Activated naive CD4-positive, alpha-beta T cell treated with anti-CD3 and anti-CD28 coated beads, Interleukin-2, amount 10 ng/mL, durations not matched to agents 7 days and 5 days (primary cell): ENCODE measurements around the gene PGAP2.

Experiments
- CTCF ChIA-PET: fragments of 350-600 bp; sonication (Branson Sonifier 250); formaldehyde crosslinking; loops from one replicate; lab custom pipeline; 2021; ENCODE audit warnings: antibody characterized with exemption; lab: Charles Lee
- DNase-seq: peaks from one replicate; pipeline ENCODE4 v3.0.0-alpha.2; 2020
- H3K27ac Mint-ChIP-seq: one replicate; pipeline ENCODE4 v1.8.0; 2021; ENCODE audit warnings: mild to moderate bottlenecking, moderate library complexity, mixed read lengths
- H3K27me3 Mint-ChIP-seq: one replicate; pipeline ENCODE4 v1.8.0; 2021; ENCODE audit warnings: mild to moderate bottlenecking, mixed read lengths
- H3K36me3 Mint-ChIP-seq: one replicate; pipeline ENCODE4 v1.8.0; 2021; ENCODE audit warnings: mixed read lengths
- H3K4me1 Mint-ChIP-seq: one replicate; pipeline ENCODE4 v1.8.0; 2021; ENCODE audit warnings: mixed read lengths
- H3K4me3 Mint-ChIP-seq: one replicate; pipeline ENCODE4 v1.8.0; 2021; ENCODE audit warnings: mild to moderate bottlenecking, moderate library complexity, mixed read lengths
- H3K9me3 Mint-ChIP-seq: one replicate; pipeline ENCODE4 v1.8.0; 2021; ENCODE audit warnings: mixed read lengths

The PGAP2 gene

DNA sequence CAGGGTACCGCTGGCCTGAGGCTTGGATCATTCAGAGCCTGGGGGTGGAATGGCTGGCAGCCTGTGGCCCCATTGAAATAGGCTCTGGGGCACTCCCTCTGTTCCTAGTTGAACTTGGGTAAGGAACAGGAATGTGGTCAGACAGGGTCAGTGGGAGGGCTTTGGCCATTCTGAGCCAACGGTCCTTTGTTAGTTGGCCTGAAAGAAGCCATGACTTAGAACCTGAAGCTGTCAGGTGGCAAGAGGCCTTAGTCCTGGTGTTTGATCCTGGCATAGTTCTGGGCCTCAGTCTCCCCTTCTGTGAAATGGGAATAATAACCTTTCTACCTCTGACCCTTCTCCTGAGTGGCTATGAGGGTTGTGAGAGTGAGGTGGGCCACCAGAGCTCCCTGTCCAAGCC is 8.3 kb downstream of the PGAP2 start:
- no peaks in the 10 kb centered on the region for H3K27me3 Mint-ChIP-seq
- CTCF ChIA-PET = interaction anchor here (0.6 kb wide), 1 partner anchor 10 kb away, joined by 3 read pairs; no protein-coding TSS in a partner anchor
- no peak for DNase-seq
- peaks cover 3% of the 10 kb centered on the region for H3K36me3 Mint-ChIP-seq
- no peaks in the 10 kb centered on the region for H3K4me1 Mint-ChIP-seq
- H3K27ac Mint-ChIP-seq = no peak overlapping the region
- no peak overlapping the region for H3K4me3 Mint-ChIP-seq
- no peaks in the 10 kb centered on the region for H3K9me3 Mint-ChIP-seq

DNA sequence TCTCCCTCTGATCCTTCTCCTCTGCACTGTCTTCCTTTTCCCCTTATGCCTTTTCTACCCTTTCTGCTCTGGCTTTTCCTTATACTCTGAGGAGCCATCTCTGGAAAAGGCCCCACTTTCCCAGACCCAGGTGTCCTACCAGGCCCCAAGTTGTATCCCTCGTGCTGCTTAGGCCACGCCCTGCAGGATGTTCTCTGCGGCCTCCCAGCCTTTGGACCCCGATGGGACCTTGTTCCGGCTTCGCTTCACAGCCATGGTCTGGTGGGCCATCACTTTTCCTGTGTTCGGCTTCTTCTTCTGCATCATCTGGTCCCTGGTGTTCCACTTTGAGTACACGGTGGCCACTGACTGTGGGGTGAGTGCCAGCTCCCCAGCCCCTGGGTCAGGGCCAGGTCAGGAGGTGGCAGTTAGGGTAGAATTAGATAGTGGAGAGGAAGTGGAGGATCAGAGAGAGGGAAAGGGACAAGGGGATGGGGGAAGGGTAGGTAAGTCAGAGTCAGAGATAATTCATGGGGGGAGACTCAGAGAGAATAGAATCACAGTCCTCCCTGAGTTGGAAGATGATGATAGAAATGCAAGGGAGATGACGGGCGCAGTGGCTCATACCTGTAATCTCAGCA is 8.9 kb downstream of the PGAP2 start:
- CTCF ChIA-PET = interaction anchor here (1.9 to 3.6 kb wide), 2 partner anchors 9 to 255 kb away, joined by 4 to 21 read pairs; partner anchors contain the start of gene PGAP2
- Mint-ChIP-seq H3K27me3 (no peaks in the 10 kb centered on the region), H3K4me1 (no peaks in the 10 kb centered on the region), H3K36me3 (peaks cover 3% of the 10 kb centered on the region), H3K9me3 (no peaks in the 10 kb centered on the region), H3K4me3 (no peak overlapping the region), H3K27ac (no peak overlapping the region)
- DNase-seq = no peak

DNA sequence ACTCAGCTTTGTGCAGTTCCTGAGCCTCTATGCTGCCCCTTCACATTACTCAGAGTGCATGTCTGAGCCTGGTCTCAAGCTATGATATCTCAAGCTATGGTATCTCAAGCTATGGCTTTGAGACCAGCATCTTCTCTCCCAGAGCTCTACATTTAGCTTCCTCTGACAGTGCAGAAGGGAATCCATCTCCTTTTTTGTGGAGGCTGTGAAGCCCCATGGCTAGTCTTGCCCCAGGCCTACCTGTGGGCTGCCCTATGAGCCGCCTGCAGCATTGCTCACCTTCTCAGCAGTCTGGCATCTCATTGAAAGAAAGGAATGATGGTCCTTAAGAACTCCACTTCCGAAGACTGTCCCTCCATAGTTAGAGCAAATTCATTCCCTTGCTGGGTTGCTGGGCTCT is 12.6 kb downstream of the PGAP2 start:
- no peak overlapping the region for H3K27ac Mint-ChIP-seq
- no peak for DNase-seq
- peaks cover 21% of the 10 kb centered on the region for H3K4me1 Mint-ChIP-seq
- peaks cover 24% of the 10 kb centered on the region for H3K36me3 Mint-ChIP-seq
- CTCF ChIA-PET = interaction anchor here (0.6 to 3.6 kb wide), 4 partner anchors 12 to 252 kb away, joined by 3 to 21 read pairs (median 3); partner anchors contain the start of gene PGAP2
- H3K27me3 Mint-ChIP-seq = no peaks in the 10 kb centered on the region
- no peaks in the 10 kb centered on the region for H3K9me3 Mint-ChIP-seq
- no peak overlapping the region for H3K4me3 Mint-ChIP-seq

GRCh38 chr11:3822312-3822711 is 14.0 kb downstream of the PGAP2 start:
- Mint-ChIP-seq H3K9me3 (no peaks in the 10 kb centered on the region), H3K27me3 (no peaks in the 10 kb centered on the region), H3K4me1 (peaks cover 30% of the 10 kb centered on the region), H3K27ac (no peak overlapping the region), H3K4me3 (no peak overlapping the region), H3K36me3 (peaks cover 36% of the 10 kb centered on the region)
- CTCF ChIA-PET = interaction anchor here (1.0 to 1.7 kb wide), 3 partner anchors 12 to 251 kb away, joined by 3 to 5 read pairs (median 3); no protein-coding TSS in a partner anchor
- DNase-seq = no peak

DNA sequence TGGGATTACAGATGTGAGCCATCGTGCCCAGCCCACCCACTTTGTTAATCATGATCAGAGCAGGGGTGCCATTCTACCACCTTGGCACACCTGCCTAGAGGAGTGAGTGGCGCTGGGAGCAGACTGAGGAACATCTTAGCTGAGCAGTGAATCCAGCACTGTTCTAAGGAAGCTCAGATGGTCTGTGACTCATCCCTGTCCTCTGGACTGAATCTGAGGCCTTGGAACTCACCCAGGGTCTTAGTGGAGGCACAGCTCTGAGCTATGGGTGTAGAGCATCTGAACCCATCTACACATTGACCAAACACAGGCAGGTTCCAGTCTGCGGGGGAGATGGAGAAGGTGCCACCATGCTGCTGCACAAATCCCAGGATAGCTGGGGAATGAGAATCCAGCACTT is 14.9 kb downstream of the PGAP2 start:
- H3K9me3 Mint-ChIP-seq = no peaks in the 10 kb centered on the region

GRCh38 chr11:3823762-3824506 is 15.6 kb downstream of the PGAP2 start:
- CTCF ChIA-PET = interaction anchor here (0.9 to 1.7 kb wide), 6 partner anchors 12 to 249 kb away, joined by 3 to 7 read pairs (median 4); partner anchors contain the start of genes RHOG and STIM1
- Mint-ChIP-seq H3K4me3 (no peak overlapping the region), H3K27me3 (no peaks in the 10 kb centered on the region), H3K27ac (no peak overlapping the region), H3K9me3 (no peaks in the 10 kb centered on the region), H3K4me1 (peaks cover 32% of the 10 kb centered on the region), H3K36me3 (peaks cover 46% of the 10 kb centered on the region)
- DNase-seq = no peak

More for the DNA sequence above, 14.9 kb downstream of the PGAP2 start:
- Mint-ChIP-seq H3K4me1 (peaks cover 32% of the 10 kb centered on the region), H3K4me3 (no peak overlapping the region), H3K36me3 (peaks cover 45% of the 10 kb centered on the region), H3K27ac (no peak overlapping the region), H3K27me3 (no peaks in the 10 kb centered on the region)
- DNase-seq = no peak
- CTCF ChIA-PET = interaction anchor here (0.9 to 1.7 kb wide), 5 partner anchors 13 to 250 kb away, joined by 3 to 7 read pairs (median 5); partner anchors contain the start of gene RHOG

DNA sequence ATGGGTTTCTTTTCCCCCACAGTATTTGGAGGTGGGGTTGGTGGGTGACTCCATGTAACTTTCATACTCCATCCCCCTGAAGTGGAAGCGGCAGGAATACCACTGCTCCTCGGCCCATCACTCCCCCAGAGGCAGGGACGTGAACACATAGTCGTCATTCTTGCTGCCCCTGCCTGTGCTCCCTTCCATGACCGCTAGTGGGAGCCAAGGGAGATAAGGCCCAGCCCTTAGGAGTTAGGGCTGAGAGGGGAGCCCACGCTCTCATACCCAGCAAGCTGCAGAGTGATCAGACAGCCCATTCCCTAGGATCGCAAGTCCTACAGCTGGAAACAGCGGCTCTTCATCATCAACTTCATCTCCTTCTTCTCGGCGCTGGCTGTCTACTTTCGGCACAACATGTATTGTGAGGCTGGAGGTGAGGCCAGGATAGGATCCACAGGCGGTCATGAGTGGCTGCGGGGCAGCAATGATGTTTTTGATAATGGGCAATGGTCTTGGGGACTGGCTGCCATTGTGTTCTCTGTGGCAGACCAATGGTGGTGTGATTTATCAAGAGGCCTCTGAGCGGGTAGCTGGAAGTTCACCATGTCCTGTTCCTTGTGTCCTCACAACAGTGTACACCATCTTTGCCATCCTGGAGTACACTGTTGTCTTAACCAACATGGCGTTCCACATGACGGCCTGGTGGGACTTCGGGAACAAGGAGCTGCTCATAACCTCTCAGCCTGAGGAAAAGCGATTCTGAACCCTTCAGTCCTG is 16.5 kb downstream of the PGAP2 start:
- H3K4me1 Mint-ChIP-seq = peaks cover 32% of the 10 kb centered on the region
- H3K9me3 Mint-ChIP-seq = no peaks in the 10 kb centered on the region
- H3K27ac Mint-ChIP-seq = peak overlapping the region; percentile 24
- CTCF ChIA-PET = interaction anchor here (0.5 to 2.3 kb wide), 15 partner anchors 8 to 293 kb away, joined by 3 to 11 read pairs (median 4); partner anchors contain the start of gene STIM1
- H3K27me3 Mint-ChIP-seq = no peaks in the 10 kb centered on the region
- DNase-seq = peak; percentile 87
- no peak overlapping the region for H3K4me3 Mint-ChIP-seq
- H3K36me3 Mint-ChIP-seq = peaks cover 47% of the 10 kb centered on the region

DNA sequence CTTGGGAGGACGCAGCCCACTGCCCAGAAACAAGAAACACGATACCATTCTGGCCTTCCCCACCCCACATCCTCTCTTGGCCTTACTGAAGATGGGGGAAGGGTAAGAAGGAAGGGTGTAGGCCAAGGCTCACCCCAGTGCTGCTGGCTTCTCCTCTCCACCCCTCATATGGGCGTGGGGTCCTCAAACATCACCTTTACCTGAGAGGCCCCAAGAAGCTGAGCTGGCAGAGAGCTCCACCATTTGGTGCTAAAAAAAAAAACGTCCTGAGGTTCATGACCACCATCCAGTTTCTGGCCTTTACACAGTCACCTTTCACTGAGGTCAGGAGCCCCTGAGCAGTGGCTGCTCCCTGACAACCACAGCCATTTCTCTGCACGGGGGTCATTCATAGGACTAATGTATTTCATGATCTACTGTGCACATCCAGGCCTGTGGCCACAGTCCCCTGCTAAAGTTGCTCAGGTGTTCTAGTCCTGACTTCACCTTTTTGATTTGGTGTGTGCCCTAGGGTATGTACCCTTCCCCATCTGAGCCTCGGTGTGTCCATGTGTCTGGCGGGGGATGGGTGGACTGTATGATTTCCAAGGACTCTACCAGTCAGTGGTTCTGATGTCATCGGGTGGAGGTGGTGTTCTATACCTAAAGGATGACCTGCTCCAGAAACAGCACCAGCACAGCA is 17.3 kb downstream of the PGAP2 start:
- peaks cover 33% of the 10 kb centered on the region for H3K4me1 Mint-ChIP-seq
- DNase-seq = no peak
- peaks cover 53% of the 10 kb centered on the region for H3K36me3 Mint-ChIP-seq
- no peak overlapping the region for H3K4me3 Mint-ChIP-seq
- H3K27ac Mint-ChIP-seq = peak overlapping the region; percentile 76
- no peaks in the 10 kb centered on the region for H3K9me3 Mint-ChIP-seq
- CTCF ChIA-PET = interaction anchor here (0.5 to 2.3 kb wide), 16 partner anchors 7 to 293 kb away, joined by 3 to 11 read pairs (median 4); partner anchors contain the start of genes PGAP2 and STIM1
- no peaks in the 10 kb centered on the region for H3K27me3 Mint-ChIP-seq

GRCh38 chr11:3826721-3827120 is 18.4 kb downstream of the PGAP2 start:
- H3K4me3 Mint-ChIP-seq = no peak overlapping the region
- no peak for DNase-seq
- no peaks in the 10 kb centered on the region for H3K27me3 Mint-ChIP-seq
- peaks cover 44% of the 10 kb centered on the region for H3K4me1 Mint-ChIP-seq
- CTCF ChIA-PET = interaction anchor here (1.7 to 2.3 kb wide), 4 partner anchors 9 to 246 kb away, joined by 4 to 11 read pairs (median 6); partner anchors contain the start of gene PGAP2
- H3K36me3 Mint-ChIP-seq = peaks cover 64% of the 10 kb centered on the region
- H3K9me3 Mint-ChIP-seq = no peaks in the 10 kb centered on the region
- peak overlapping the region; percentile 76 for H3K27ac Mint-ChIP-seq

DNA sequence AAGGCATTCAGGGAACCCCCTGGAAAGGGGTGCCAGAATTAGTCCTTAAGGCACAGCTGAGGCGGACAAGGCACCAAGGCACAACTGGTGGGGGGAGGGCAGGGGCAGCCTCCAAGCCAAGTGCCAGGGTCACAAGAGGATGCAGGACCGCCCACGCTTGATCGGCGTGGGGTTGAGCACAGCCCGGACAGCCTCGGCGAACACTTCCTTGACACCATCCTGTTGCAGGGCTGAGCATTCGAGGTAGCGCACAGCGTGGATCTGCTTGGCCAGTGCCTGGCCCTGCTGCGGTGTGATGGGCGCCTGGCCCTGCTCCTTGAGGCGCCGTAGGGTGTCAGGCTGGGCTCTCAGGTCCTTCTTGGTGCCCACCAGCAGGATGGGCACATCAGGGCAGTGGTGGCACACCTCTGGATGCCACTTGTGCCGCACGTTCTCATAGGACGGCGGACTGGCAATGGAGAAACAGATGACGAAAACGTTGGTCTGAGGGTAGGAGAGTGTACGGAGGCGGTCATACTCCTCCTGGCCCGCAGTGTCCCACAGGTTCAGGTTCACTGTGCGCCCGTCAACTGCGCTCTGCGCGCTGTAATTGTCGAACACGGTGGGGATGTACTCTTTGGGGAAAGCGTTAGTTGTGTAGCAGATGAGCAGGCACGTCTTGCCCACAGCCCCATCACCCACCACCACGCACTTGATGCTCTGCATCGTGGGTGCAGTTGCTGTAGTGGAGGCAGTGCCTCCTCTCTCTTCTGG is 19.2 kb downstream of the PGAP2 start:
- no peak overlapping the region for H3K4me3 Mint-ChIP-seq
- peaks cover 69% of the 10 kb centered on the region for H3K36me3 Mint-ChIP-seq
- CTCF ChIA-PET = interaction anchor here (1.2 to 1.8 kb wide), 4 partner anchors 14 to 245 kb away, joined by 3 to 6 read pairs (median 4); partner anchors contain the start of gene PGAP2
- no peak for DNase-seq
- no peaks in the 10 kb centered on the region for H3K9me3 Mint-ChIP-seq
- no peaks in the 10 kb centered on the region for H3K27me3 Mint-ChIP-seq
- no peak overlapping the region for H3K27ac Mint-ChIP-seq
- H3K4me1 Mint-ChIP-seq = peaks cover 51% of the 10 kb centered on the region

DNA sequence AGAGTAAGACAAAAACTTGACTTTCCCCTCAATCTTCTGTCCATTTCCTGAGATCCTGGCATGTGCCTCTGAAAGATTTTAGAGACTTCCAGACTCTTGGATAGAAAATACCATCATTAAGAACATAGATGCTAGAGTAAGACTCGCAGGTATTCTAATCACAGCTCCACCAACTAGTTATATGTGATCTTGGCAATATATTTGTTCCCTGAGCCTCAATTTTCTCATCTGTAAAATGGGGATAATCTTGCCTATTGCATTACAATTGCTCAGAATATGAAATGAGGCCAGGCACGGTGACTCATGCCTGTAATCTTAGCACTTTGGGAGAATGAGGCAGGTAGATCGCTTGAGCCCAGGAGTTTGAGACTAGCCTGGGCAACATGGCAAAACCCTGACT is 21.7 kb downstream of the PGAP2 start:
- CTCF ChIA-PET = interaction anchor here (1.3 kb wide), 1 partner anchor 242 kb away, joined by 3 read pairs; no protein-coding TSS in a partner anchor
- Mint-ChIP-seq H3K27ac (no peak overlapping the region), H3K9me3 (no peaks in the 10 kb centered on the region), H3K36me3 (peaks cover 78% of the 10 kb centered on the region), H3K4me1 (peaks cover 64% of the 10 kb centered on the region), H3K27me3 (no peaks in the 10 kb centered on the region), H3K4me3 (no peak overlapping the region)
- DNase-seq = no peak

GRCh38 chr11:3830730-3831129 is 22.4 kb downstream of the PGAP2 start:
- DNase-seq = no peak
- peaks cover 78% of the 10 kb centered on the region for H3K36me3 Mint-ChIP-seq
- CTCF ChIA-PET = interaction anchor here (1.0 to 3.2 kb wide), 4 partner anchors 10 to 241 kb away, joined by 3 to 14 read pairs (median 4); partner anchors contain the start of gene RHOG
- H3K27ac Mint-ChIP-seq = peak overlapping the region; percentile 73
- H3K4me3 Mint-ChIP-seq = no peak overlapping the region
- H3K9me3 Mint-ChIP-seq = no peaks in the 10 kb centered on the region
- no peaks in the 10 kb centered on the region for H3K27me3 Mint-ChIP-seq
- peaks cover 64% of the 10 kb centered on the region for H3K4me1 Mint-ChIP-seq
